ENCODE results near the gene SOAT1. TPM values are rescaled to one million over a fixed set of nuclear protein-coding genes. Genes with fewer than 3 reads are reported as not detected.

The SOAT1 gene
- total and polyA plus RNA-seq, 11 donors: 2.0 to 34.8 (median 7.9) TPM

GRCh38 chr1:179287946-179288345, 5.7 kb upstream of the SOAT1 start:
- DNase-seq: no peak
- Histone ChIP-seq H3K9me3 (no peaks in the 10 kb centered on the region), H3K4me3 (no peak overlapping the region), H3K27ac (no peak overlapping the region), H3K4me1 (peaks cover 0 to 2% (median 0%) of the 10 kb centered on the region in 12 donors), H3K36me3 (no peaks in the 10 kb centered on the region), H3K27me3 (no peaks in the 10 kb centered on the region)
- no peak for TF ChIP-seq CTCF (IDR thresholded peaks at IDR 0.05)
- TF ChIP-seq POLR2A (IDR thresholded peaks at IDR 0.05): no peak
- ATAC-seq: no peak
- WGBS, 4 donors: 93 to 98% (median 95%) methylated on average over 6 of the region's 6 CpGs
- intact Hi-C loops (cut with DNase I): no loop called here

GRCh38 chr1:179288977-179289376, 4.6 kb upstream of the SOAT1 start:
- Histone ChIP-seq H3K4me3 (no peak overlapping the region), H3K27me3 (no peaks in the 10 kb centered on the region), H3K27ac (no peak overlapping the region), H3K4me1 (peaks cover 0 to 6% (median 0%) of the 10 kb centered on the region in 12 donors), H3K36me3 (no peaks in the 10 kb centered on the region), H3K9me3 (no peaks in the 10 kb centered on the region)
- 66 to 84% (median 77%) methylated on average over 2 of the region's 2 CpGs for WGBS, 4 donors
- intact Hi-C loops (cut with DNase I): no loop called here
- DNase-seq: no peak
- no peak for ATAC-seq
- TF ChIP-seq POLR2A (IDR thresholded peaks at IDR 0.05) (no peak), CTCF (IDR thresholded peaks at IDR 0.05) (no peak)

GRCh38 chr1:179295164-179295755, 1.7 kb downstream of the SOAT1 start:
- 97 to 98% (median 98%) methylated on average over 2 of the region's 2 CpGs for WGBS, 4 donors
- peak overlapping the region in 7 of 12 donors; percentile 74 to 98 (median 76) for H3K4me3 ChIP-seq

More at GRCh38 chr1:179295164-179295755, 1.7 kb downstream of the SOAT1 start:
- ATAC-seq (no peak), DNase-seq (no peak)
- H3K9me3 ChIP-seq: no peaks in the 10 kb centered on the region
- TF ChIP-seq CTCF (IDR thresholded peaks at IDR 0.05) (no peak), POLR2A (IDR thresholded peaks at IDR 0.05) (no peak)
- peaks cover 0 to 52% (median 12%) of the 10 kb centered on the region in 12 donors for H3K4me1 ChIP-seq
- no peaks in the 10 kb centered on the region for H3K36me3 ChIP-seq
- H3K27me3 ChIP-seq: no peaks in the 10 kb centered on the region
- H3K27ac ChIP-seq: peak overlapping the region in 3 of 12 donors; percentile 89 to 96 (median 92)
- intact Hi-C loops (cut with DNase I): loop anchor here in 5 of 10 donors (2.0 to 10.0 kb wide), 7 partner anchors 60 to 200 kb away; partner anchors contain the start of genes ABL2 (in 1 of the 5) and AXDND1 (in 1 of the 5)

Measured in heart left ventricle (tissue), 16 donors.